Measurements from ENCODE around the gene CUL2.

- TF ChIP-seq CTCF (IDR thresholded peaks at IDR 0.05) (no peak), POLR2A (IDR thresholded peaks at IDR 0.05) (no peak)
Measured at GRCh38 chr10:35037104-35037503, 53.0 kb downstream of the CUL2 start.

All from esophagus squamous epithelium (tissue), 4 donors.